CD8-positive, alpha-beta memory T cell (primary cell): Measurements from ENCODE around the gene CTCFL. TPM values are rescaled to one million over a fixed set of nuclear protein-coding genes. Genes with fewer than 3 reads are reported as not detected.
A peak's percentile ranks its signal among the peaks of the same experiment; 100 is the strongest.

Experiments
- CTCF ChIA-PET: fragments of 350-600 bp; sonication (Branson Sonifier 250); formaldehyde crosslinking; loops from one replicate; lab custom pipeline; 2021; ENCODE audit warnings: antibody characterized with exemption; lab: Charles Lee
- POLR2A ChIA-PET: fragments of 350-600 bp; sonication (Branson Sonifier 250); formaldehyde crosslinking; loops from one replicate; lab custom pipeline; 2021; ENCODE audit warnings: antibody characterized with exemption; lab: Charles Lee
- DNase-seq, 5 donors: peaks; one replicate each; pipeline versions ENCODE4 v3.0.0 to v3.0.0-alpha.2; 2020 to 2022; ENCODE audit warnings: mixed read lengths in 1 of 5
- H3K27ac ChIP-seq: one replicate; pipeline ENCODE4 v1.7.0; 2013; ENCODE audit warnings: low read depth, mild to moderate bottlenecking, low read length, moderate library complexity
- H3K27me3 ChIP-seq: 2 replicates; pipeline ENCODE4 v1.7.0; 2013; ENCODE audit warnings: low read length, mild to moderate bottlenecking; ENCODE audit not compliant: insufficient read depth, poor library complexity, severe bottlenecking
- H3K36me3 ChIP-seq: 2 replicates; pipeline ENCODE4 v1.7.0; 2013; ENCODE audit warnings: mild to moderate bottlenecking, low read length, moderate library complexity; ENCODE audit not compliant: insufficient read depth
- H3K4me1 ChIP-seq: 2 replicates; pipeline ENCODE4 v1.7.0; 2013; ENCODE audit warnings: mild to moderate bottlenecking, low read length, moderate library complexity; ENCODE audit not compliant: insufficient read depth
- H3K4me3 ChIP-seq: 2 replicates; pipeline ENCODE4 v1.7.0; 2013; ENCODE audit warnings: mild to moderate bottlenecking, low read length
- H3K9me3 ChIP-seq: 2 replicates; pipeline ENCODE4 v1.7.0; 2013; ENCODE audit warnings: mild to moderate bottlenecking, low read length
- H3K27ac Mint-ChIP-seq, 8 donors: one replicate each; pipeline ENCODE4 v1.8.0; 2020 to 2021; ENCODE audit warnings: mixed read lengths in 8 of 8, mild to moderate bottlenecking in 6 of 8, inconsistent platforms in 3 of 8, moderate library complexity in 3 of 8
- H3K27me3 Mint-ChIP-seq, 2 donors: one replicate each; pipeline ENCODE4 v1.8.0; 2020 to 2021; ENCODE audit warnings: mixed read lengths in 2 of 2, mild to moderate bottlenecking in 1 of 2, moderate library complexity in 1 of 2
- H3K36me3 Mint-ChIP-seq, 3 donors: one replicate each; pipeline ENCODE4 v1.8.0; 2020 to 2021; ENCODE audit warnings: mixed read lengths in 3 of 3, inconsistent platforms in 1 of 3, mild to moderate bottlenecking in 1 of 3
- H3K4me1 Mint-ChIP-seq, 3 donors: one replicate each; pipeline ENCODE4 v1.8.0; 2020 to 2021; ENCODE audit warnings: mixed read lengths in 3 of 3, inconsistent platforms in 1 of 3, mild to moderate bottlenecking in 1 of 3
- H3K4me3 Mint-ChIP-seq, 7 donors: one replicate each; pipeline ENCODE4 v1.8.0; 2020 to 2021; ENCODE audit warnings: mixed read lengths in 7 of 7, mild to moderate bottlenecking in 6 of 7, moderate library complexity in 4 of 7, inconsistent platforms in 2 of 7
- H3K9me3 Mint-ChIP-seq, 5 donors: one replicate each; pipeline ENCODE4 v1.8.0; 2020 to 2022; ENCODE audit warnings: mixed read lengths in 5 of 5, mild to moderate bottlenecking in 3 of 5, moderate library complexity in 2 of 5, inconsistent platforms in 1 of 5
- polyA plus RNA-seq: library from polyadenylated mRNA; unstranded; fragments of 300-500 nt; fragmentation: Illumina TruSeq; gene quantifications from one replicate; pipeline ENCODE4 v1.2.3, GENCODE V29; 2021
- total RNA-seq, 2 experiments: library from RNA; stranded (reverse); gene quantifications; one replicate each; pipeline ENCODE4 v1.2.3, GENCODE V29; 2021

CTCFL gene
- total and polyA plus RNA-seq, 3 experiments from 2014 or later: not detected

DNA sequence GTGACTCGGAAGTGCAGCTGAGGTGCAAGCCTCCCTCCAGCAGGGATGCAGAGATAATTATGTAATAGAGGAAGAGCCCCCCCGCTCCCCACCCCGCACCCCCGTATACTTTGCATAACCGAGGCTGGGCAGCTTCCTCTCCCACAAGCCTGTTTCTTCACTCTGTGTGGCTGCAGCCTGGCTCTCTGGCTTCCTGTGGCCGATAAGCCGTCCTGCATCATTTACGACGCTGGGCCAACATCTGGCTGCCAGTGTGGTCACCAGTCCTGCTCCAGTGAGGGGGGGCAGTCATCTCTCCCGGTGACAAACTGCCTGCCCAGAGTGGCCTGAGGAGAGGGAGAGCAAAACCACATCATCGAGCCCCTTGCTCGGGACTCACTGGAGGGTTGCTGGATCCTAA is 74.5 kb downstream of the CTCFL start:
- peak overlapping the region in 4 of 7 donors; percentile 41 to 71 (median 51) for H3K4me3 Mint-ChIP-seq
- H3K9me3 Mint-ChIP-seq: no peaks in the 10 kb centered on the region
- peak overlapping the region in 7 of 8 donors; percentile 20 to 92 (median 45) for H3K27ac Mint-ChIP-seq
- Histone ChIP-seq H3K27me3 (no peaks in the 10 kb centered on the region), H3K4me3 (no peak overlapping the region), H3K36me3 (no peaks in the 10 kb centered on the region), H3K4me1 (peaks cover 35% of the 10 kb centered on the region), H3K27ac (no peak overlapping the region), H3K9me3 (no peaks in the 10 kb centered on the region)
- ChIA-PET POLR2A (no interaction called here), CTCF (no interaction called here)
- peaks cover 30 to 33% (median 33%) of the 10 kb centered on the region in 3 donors for H3K4me1 Mint-ChIP-seq
- no peaks in the 10 kb centered on the region for H3K36me3 Mint-ChIP-seq
- peaks cover 0 to 4% of the 10 kb centered on the region in 2 donors for H3K27me3 Mint-ChIP-seq
- DNase-seq: no peak

DNA sequence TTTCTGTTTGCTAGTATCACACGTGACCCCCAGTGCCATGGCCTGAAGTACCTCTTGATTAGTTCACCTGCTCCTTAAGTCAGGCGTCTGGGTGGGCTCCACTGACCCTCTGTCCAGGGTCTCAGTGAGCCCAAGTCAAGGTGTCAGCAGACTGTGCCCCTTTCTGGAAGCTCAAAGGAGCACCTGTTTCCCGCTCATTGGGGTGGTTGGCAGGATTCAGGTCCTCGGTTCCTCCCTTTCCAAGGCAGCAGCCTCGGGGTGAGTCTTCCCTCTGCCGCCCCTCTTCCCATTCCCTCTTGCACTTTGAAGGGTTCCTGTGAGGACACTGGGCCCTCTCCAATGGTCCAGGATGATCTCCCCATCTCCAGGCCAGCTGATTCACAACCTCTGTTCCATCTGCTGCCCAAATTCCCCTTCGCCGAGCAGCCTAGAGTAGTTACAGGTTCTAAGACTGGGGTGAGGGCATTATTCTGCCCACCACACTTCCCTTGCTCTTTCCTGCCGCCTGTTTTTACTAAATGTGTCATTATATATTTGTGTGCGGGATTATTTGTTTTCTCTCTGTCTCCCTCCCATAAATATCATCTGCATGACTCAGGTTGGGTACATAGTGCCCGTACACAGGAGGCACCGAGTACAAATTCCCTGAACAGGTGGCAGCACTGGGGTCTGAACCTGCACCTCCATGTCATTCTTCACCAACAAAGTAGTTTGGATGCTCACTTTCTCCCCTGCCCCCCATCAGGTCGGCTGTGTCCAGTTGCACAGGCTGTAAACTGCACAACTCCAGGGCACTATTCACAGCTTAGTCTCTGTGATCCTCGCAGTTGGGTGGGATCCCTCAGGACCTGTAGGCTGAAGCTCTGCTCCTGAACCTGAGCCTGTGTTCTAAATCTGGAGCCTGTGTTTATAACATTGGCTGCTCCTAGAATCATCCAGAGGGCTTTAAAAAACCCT is 75.3 kb downstream of the CTCFL start:
- Histone ChIP-seq H3K4me1 (peaks cover 35% of the 10 kb centered on the region), H3K27me3 (no peaks in the 10 kb centered on the region), H3K4me3 (no peak overlapping the region), H3K27ac (no peak overlapping the region), H3K9me3 (no peaks in the 10 kb centered on the region), H3K36me3 (no peaks in the 10 kb centered on the region)
- Mint-ChIP-seq H3K4me3 (peak overlapping the region in 3 of 7 donors; percentile 45 to 53 (median 49)), H3K27me3 (peaks cover 0 to 4% of the 10 kb centered on the region in 2 donors), H3K27ac (peak overlapping the region in 4 of 8 donors; percentile 13 to 68 (median 28)), H3K4me1 (peaks cover 30 to 33% (median 33%) of the 10 kb centered on the region in 3 donors), H3K9me3 (no peaks in the 10 kb centered on the region), H3K36me3 (no peaks in the 10 kb centered on the region)
- no peak for DNase-seq
- ChIA-PET CTCF (no interaction called here), POLR2A (no interaction called here)

DNA sequence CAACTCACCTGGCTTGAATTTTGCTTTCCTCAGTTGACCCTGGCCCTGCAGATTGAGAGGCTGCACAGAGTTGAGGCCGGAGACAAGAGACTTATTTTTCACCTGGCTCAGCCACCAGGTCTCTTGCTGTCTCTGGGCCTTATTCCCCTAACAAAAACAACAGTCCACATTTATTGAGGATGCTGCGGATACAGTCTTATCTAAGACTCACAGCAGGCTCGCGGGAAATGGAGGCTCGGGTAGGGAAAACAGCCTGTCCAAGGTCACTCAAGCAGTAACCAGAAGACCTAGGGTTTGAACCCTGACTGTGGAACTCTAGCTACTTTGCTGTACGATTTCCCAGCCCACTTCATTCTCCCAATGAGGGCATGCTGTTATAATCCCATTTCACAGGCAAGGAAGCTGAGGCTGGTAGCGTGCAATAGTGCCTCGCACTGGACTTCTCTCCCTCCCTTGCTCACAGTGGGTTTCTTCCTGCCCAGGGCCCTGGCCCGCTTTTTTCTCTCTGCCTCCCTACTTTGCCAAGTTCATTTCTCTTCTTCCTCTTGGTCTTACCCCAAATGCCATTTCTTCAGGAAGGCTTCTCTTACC is 76.1 kb downstream of the CTCFL start:
- no peak for DNase-seq
- peaks cover 30 to 33% (median 33%) of the 10 kb centered on the region in 3 donors for H3K4me1 Mint-ChIP-seq
- Histone ChIP-seq H3K36me3 (no peaks in the 10 kb centered on the region), H3K4me1 (peaks cover 35% of the 10 kb centered on the region), H3K9me3 (no peaks in the 10 kb centered on the region), H3K27me3 (no peaks in the 10 kb centered on the region), H3K27ac (no peak overlapping the region), H3K4me3 (no peak overlapping the region)
- H3K36me3 Mint-ChIP-seq: no peaks in the 10 kb centered on the region
- H3K27ac Mint-ChIP-seq: peak overlapping the region in 3 of 8 donors; percentile 2 to 23 (median 13)
- peaks cover 0 to 3% of the 10 kb centered on the region in 2 donors for H3K27me3 Mint-ChIP-seq
- POLR2A ChIA-PET: no interaction called here
- H3K9me3 Mint-ChIP-seq: no peaks in the 10 kb centered on the region
- H3K4me3 Mint-ChIP-seq: no peak overlapping the region
- CTCF ChIA-PET: no interaction called here

Other genes with a start within 250 kb of the CTCFL start
- not detected for gene SPO11, start 195.3 kb downstream of the CTCFL start, total RNA-seq
- not detected for gene SPO11, start 195.3 kb downstream of the CTCFL start, polyA plus RNA-seq
- 10 to 100 TPM; 50.2 to 52.8 TPM for gene RAE1, start 173.9 kb downstream of the CTCFL start, total RNA-seq
- 40.7 TPM for gene RAE1, start 173.9 kb downstream of the CTCFL start, polyA plus RNA-seq
- gene RBM38, start 133.7 kb downstream of the CTCFL start, total RNA-seq: 100 to 1,000 TPM; 101 to 107 TPM
- 94.4 TPM for gene RBM38, start 133.7 kb downstream of the CTCFL start, polyA plus RNA-seq
- not detected for gene PCK1, start 36.0 kb upstream of the CTCFL start, total RNA-seq
- not detected for gene PCK1, start 36.0 kb upstream of the CTCFL start, polyA plus RNA-seq
- 1 to 10 TPM; 1.8 to 2.4 TPM for gene ZBP1, start 95.3 kb upstream of the CTCFL start, total RNA-seq
- 14.6 TPM for gene ZBP1, start 95.3 kb upstream of the CTCFL start, polyA plus RNA-seq
- gene PMEPA1, start 184.9 kb upstream of the CTCFL start, total RNA-seq: 1 to 10 TPM; 3.8 to 4.4 TPM
- gene PMEPA1, start 184.9 kb upstream of the CTCFL start, polyA plus RNA-seq: 0.30 TPM